C4-2B (cell line): ENCODE data around the gene SORCS1.
A peak's percentile ranks its signal among the peaks of the same experiment; 100 is the strongest.

ENCODE experiments used
- H3K27ac ChIP-seq: fragments of 450-650 bp; 2 replicates; pipeline ENCODE4 v1.5.1; 2017
- ZFX ChIP-seq: fragments of 450-650 bp; IDR thresholded peaks from 2 replicates; pipeline ENCODE4 v1.6.1; 2017
- TF ChIP-seq, protein P1 (sequence below): fragments of 450-650 bp; conservative IDR thresholded peaks from 2 replicates; pipeline ENCODE4 v1.5.1; 2017; ENCODE audit warnings: mild to moderate bottlenecking

Gene SORCS1

DNA sequence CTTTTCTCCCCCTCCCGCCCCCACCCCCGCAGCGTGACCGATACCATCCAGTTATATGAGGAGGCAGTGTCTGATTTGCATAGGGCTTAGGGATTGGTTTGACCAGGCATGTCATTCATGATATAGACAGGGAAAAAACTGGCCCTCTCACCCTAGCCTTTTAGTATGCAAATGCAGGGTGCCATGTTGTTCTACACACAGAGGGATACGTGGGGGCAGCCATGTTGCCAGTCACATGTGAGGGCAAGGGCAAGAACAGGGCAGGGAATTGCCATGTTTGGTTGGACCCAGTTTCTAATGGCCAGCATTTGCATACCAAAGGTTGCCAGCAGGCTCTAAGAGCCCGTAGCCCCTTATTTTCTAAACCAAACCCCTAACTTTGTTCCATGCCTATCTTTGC, 552.1 kb downstream of the SORCS1 start:
- TF ChIP-seq ZFX, result no peak
- TF ChIP-seq, protein P1, sequence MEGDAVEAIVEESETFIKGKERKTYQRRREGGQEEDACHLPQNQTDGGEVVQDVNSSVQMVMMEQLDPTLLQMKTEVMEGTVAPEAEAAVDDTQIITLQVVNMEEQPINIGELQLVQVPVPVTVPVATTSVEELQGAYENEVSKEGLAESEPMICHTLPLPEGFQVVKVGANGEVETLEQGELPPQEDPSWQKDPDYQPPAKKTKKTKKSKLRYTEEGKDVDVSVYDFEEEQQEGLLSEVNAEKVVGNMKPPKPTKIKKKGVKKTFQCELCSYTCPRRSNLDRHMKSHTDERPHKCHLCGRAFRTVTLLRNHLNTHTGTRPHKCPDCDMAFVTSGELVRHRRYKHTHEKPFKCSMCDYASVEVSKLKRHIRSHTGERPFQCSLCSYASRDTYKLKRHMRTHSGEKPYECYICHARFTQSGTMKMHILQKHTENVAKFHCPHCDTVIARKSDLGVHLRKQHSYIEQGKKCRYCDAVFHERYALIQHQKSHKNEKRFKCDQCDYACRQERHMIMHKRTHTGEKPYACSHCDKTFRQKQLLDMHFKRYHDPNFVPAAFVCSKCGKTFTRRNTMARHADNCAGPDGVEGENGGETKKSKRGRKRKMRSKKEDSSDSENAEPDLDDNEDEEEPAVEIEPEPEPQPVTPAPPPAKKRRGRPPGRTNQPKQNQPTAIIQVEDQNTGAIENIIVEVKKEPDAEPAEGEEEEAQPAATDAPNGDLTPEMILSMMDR, result no peak
- H3K27ac ChIP-seq, result no peak overlapping the region

- no peak overlapping the region for H3K27ac ChIP-seq
- TF ChIP-seq ZFX, result no peak
- TF ChIP-seq, protein P1, result peak; percentile 42
These were observed 554.8 kb downstream of the SORCS1 start for GRCh38 chr10:106609470-106610266.

DNA sequence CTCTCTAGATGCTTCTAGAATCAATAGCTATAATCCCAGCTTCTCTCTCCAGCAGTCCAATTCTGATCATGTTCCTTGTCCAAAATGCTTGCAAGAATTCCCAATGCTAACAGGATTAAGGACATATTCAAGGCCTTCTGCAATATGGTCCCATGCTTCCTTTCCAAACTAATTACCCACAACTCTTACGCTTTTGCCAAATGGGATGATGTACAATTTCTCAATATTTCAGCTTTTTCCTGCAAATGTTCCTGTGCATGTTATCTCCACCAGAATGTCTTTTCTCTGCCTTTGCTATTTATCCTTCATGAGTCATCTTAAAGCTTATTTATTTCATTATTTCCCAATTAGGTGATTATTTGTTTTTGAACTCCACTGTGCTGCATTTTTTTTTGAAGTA, 556.4 kb downstream of the SORCS1 start:
- TF ChIP-seq, protein P1, result no peak
- TF ChIP-seq ZFX, result no peak
- no peak overlapping the region for H3K27ac ChIP-seq

GRCh38 chr10:106595281-106595680, 569.2 kb downstream of the SORCS1 start:
- no peak for TF ChIP-seq ZFX
- H3K27ac ChIP-seq, result no peak overlapping the region

GRCh38 chr10:106593876-106594275, 570.6 kb downstream of the SORCS1 start:
- no peak for TF ChIP-seq ZFX
- TF ChIP-seq, protein P1, result no peak
- H3K27ac ChIP-seq, result no peak overlapping the region

DNA sequence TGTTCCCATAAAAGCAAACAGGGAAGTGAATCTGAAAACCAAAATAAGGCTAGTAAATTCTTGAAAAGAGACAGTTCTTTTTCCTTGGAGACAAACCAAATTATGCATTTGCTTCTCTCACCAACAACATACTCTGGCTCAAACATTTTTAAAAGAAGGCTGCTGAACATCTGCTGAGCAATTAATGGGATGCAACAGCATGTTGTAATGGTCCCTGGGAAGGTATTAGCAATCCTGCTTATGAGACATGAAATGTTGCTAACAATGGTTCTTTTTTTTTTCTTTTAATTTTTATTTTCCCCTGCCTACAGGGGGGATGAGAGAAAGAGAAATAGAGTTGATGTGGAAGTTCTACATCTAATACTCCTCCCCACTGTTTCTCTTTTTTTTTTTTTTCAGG, 572.1 kb downstream of the SORCS1 start:
- TF ChIP-seq, protein P1, result no peak
- TF ChIP-seq ZFX, result no peak
- H3K27ac ChIP-seq, result no peak overlapping the region

GRCh38 chr10:106582291-106582690, 582.2 kb downstream of the SORCS1 start:
- TF ChIP-seq ZFX, result no peak
- TF ChIP-seq, protein P1, result no peak
- no peak overlapping the region for H3K27ac ChIP-seq

DNA sequence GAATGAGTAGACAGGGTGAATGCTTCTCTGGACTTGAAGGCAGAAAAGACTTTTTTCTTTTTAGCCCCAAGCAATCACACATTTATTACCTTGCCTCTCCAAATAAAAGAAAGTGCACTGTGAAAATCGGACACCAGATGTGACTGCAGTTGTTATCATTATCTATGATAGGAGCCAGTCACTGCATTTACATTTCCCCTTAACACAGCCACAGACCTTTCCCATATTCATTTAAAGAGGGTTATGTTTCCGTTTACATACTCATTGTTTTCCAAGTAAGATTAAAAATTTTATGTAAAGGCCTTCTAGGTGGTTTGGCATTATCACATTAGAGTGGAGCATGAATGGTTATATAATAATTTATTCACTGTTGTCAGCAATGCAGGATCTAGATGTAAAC, 586.8 kb downstream of the SORCS1 start:
- no peak overlapping the region for H3K27ac ChIP-seq
- TF ChIP-seq, protein P1, result no peak
- no peak for TF ChIP-seq ZFX
